GM21717 (cell line): Measurements from ENCODE around the gene KIAA0408.
A peak's percentile ranks its signal among the peaks of the same experiment; 100 is the strongest.

Experiments
- ATAC-seq: cut with Tn5 transposase; IDR thresholded peaks from one replicate; pipeline ENCODE4 v1.9.1; 2021; ENCODE audit warnings: mild to moderate bottlenecking, moderate library complexity; ENCODE audit not compliant: unreplicated experiment

KIAA0408 gene

DNA sequence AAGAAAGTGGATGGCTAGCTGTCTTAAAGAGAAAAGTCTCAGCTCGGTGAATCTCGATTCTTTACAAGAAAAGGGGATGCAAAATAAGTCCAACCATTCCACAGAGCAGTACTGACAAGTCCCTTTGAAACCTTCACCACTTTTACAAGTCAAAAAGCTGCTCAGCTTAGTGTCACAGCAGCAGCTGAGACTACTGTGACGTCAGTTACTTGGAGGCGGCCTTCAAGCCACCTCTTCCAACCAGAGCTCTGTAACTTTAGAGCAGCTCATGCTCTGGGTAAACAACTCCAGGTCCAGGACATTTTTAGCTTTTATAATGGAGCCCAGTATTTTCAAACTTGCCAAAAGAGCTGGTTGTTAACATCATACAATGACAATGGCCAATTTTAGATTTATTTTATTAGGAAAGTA is at the start of gene KIAA0408:
KIAA0408 (minus strand) TSS at position 159 of the 411 bp plus-strand sequence. CDS start 5,408 bp downstream, outside the sequence.
- no peak for ATAC-seq

DNA sequence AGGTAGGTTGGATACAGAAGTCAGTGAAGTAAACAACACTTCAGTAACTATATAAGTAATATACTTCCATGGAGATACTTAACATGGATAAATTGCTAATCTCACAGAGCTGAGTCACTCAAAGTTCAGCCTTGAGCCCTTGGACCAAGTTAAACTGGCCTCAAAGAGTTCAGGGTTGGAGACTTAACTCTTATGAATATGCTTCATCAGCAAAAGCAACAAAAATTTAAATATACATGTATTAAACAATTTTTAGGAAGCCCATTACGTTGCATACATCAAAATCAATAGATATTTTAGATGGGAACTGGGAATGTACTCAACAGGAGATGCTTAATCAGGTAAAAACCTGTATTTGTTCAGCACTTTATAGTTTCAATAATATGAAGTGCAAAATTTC is 47.7 kb upstream of the KIAA0408 start:
- no peak for ATAC-seq

DNA sequence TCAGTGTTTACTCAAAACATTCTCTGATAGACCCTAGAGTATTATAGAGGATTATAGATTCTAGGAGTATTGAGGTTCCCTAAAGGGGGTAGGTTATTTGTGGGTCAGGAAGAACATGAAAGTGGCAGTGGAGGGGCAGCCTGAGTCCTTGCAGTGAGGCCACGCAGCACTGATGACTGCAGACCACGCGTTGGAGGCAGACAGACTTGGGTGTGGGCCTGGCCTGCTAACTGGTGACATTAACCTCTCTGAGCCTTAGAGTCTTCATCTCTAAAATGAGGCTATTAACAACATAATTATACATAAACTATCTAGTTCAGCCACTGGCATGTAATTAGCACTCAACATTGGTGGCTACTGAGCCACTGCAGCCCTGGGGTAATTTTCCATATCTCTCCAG is 43.8 kb upstream of the KIAA0408 start:
- ATAC-seq: no peak

DNA sequence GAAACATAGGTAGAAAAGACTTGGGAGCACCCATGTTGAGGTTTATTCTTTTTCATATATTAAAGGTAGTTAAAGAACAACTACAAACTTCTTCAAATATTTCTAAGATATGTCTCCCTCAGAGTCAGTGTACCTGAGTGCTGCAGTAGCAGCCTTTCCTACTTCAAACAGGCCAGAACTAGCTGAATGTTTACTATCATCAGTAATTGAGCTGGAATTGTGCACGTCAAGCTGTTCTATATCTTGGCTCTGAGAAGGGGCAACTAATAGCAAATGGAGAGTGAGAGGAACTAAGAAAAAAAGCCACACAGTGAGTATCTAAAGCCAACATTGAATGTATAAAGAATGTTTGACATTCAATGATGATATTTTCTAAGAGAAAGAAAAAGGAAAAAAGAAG is 38.2 kb upstream of the KIAA0408 start:
- no peak for ATAC-seq

DNA sequence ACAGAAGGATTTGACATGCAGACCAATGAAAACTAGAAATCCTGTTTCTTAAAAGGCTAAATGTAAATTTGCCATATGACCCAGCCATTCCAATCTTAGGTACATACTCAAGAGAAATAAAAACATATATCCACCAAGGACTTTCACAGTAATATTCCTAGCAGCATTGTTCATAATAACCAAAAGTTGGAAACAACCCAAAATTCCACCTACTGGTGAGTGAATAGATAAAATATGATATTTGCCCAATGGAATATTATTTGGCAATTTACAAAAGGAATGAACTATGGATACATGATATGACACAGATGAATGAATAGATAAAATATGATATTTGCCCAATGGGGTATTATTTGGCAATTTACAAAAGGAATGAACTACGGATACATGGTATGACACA is 37.3 kb upstream of the KIAA0408 start:
- no peak for ATAC-seq

DNA sequence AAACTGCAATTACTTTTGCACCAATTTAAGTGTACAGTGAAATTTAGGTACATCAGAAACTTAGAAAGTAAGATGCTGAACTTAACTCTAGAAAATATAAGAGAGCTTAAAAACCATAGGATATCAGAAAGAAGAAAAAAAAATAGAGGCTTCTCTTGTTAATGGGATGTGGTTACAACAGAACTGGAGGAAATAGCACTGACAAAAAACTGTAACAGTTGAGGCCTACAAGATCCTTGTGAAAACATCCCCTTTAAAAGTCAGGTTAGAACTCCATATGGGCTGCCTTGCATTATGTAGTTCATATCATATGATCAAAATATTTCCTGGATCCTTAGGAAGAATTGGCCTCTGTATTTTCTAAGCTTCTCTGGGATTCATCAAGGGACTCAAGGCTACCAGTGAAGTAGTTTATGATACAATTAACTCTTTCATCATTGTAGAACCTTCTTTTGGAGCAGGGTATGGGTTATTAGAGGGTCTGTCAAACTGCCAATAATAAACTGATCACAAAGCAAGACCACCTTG is 35.1 kb upstream of the KIAA0408 start:
- no peak for ATAC-seq

DNA sequence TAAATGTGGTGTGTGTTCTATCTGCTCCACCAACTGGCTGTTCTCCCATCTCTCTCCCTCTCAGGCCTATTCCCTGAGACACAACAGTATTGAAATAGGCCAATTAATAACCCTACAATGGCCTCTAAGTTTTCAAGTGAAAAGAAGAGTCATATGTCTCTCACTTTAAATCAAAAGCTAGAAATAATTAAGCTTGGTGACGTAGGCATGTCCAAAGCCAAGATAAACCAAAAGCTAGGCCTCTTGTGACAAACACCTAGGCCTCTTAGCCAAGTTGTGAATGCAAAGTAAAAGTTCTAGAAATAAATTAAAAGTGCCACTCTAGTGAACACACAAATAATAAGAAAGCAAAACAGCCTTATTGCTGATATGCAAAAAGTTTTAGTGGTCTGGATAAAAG is 30.1 kb upstream of the KIAA0408 start:
- ATAC-seq: no peak

DNA sequence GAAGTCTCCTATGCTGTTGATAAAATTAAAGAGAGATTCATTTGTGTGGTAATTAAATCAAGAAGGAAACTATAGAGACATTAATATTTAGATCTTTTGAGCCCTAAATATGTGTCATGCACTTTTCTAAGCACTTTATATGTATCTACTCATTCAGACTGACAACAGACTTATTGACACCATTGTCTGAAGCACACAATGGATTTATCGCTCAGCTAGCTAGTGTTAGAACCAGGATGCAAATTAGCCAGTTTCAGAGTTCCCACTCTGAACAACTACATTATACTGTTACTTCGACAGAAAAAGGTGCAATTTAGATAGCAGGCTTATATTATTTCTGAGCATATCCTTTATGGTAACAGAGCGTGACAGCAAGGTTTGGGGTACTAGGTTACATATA is 27.7 kb upstream of the KIAA0408 start:
- no peak for ATAC-seq

DNA sequence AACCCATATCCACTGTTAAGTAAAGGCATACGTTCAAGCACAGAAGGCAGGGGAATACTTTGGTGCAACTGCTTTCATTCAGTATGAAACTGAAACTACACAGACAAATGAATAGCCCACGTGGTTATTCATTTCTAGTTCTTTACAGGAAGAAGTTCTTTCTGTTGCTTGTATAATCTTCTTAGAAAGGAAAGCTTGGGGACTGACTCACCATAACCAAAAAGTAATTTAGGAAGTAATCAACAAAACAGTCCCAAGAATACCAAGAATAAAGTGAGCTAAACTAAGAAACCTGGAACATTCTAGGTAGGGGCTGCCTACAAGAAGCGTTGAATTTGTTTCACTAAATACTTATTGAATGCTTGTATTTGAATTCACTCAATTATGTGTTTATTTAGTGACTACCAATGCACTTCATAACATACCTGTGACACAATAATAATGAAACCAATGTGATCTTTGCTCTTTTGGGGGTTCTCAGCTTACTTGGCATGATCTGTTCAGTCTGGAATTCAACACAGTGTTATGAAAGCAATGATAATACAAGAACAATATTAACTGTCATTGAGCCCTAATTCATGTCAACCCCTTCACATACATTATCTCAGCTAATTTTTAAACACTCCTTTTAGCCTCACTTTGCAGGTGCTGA is 25.1 kb upstream of the KIAA0408 start:
- peak; percentile 100 for ATAC-seq

DNA sequence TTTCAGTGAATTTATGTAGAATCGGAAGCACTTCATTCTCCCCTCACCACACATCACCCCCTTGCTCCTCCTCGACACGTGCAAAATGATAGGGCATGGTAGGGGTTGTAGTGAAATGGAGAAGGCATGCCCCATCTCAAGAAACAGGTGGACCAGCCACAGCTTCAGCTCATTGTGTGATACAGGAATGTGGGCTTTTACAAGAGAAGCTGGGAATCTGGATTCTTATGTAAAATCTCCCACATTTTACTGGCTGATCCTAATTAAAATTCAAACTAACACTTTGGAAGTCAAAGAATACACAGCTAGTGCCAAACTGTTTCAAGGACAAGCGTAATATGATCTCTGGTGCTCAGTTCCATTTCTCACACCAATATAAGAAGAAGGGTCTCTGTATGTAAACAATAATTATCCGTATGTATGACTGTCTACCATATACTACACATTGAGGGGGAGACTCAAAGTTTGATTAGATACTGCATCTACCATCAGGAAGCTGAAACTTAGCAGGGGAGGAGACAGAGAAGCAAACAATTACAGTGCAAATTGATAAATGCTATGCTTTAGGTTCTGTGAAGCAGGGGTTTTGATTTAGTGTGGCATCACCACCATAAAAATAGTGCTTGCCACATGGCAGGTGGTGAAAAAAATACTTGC is 24.3 kb upstream of the KIAA0408 start:
- peak; percentile 7 for ATAC-seq

DNA sequence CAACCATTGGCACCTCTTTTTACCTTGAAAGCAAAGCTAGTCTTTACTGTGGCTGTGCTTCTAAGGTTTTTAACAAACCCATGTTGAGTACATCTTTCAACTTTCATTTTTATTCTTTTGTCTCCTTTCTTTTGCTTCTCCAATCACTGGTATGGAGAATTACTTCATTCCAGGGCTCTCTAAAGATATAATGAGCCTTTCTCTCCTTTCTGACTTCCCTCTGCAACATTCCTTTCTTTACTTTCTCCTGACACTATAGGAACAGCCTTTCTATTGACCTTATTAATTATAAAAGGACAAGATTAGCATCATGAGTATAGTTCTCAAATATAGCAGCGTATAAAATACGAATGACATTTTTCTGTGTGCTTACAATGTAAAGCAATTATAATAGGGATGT is 23.1 kb upstream of the KIAA0408 start:
- no peak for ATAC-seq

DNA sequence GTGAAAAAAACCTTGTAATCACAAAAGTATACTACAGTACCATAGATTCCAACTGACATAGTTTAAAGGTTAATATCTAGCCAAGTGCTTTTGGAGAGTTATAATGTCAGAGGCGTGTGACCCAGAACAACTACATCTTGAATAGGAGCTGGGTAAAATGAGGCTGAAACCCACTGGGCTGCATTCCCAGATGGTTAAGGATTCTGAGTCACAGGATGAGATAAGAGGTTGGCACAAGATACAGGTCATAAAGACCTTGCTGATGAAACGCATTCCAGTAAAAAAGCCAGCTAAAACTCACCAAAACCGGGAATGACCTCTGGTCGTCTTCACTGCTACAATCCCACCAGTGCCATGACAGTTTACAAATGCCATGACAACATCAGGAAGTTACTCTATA is 22.4 kb upstream of the KIAA0408 start:
- ATAC-seq: no peak

DNA sequence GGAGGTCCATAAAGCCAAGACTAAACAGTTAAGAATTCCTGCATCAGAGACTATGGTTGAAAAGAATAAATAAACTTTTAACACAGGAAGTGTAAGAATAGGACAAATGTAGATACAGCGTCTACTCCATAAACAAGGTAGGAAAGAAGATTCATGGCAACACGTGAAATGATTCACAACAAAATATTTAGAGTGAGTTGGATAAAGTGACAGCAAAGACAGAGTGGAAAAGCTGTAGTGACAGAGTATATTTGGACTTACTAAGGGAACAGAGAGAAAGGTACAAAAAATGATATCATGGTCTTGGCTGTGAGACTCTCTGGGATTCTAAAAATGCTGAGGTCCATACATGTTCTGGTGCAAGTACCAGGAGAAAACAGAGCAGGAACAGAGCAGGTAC is 21.9 kb upstream of the KIAA0408 start:
- ATAC-seq: no peak

DNA sequence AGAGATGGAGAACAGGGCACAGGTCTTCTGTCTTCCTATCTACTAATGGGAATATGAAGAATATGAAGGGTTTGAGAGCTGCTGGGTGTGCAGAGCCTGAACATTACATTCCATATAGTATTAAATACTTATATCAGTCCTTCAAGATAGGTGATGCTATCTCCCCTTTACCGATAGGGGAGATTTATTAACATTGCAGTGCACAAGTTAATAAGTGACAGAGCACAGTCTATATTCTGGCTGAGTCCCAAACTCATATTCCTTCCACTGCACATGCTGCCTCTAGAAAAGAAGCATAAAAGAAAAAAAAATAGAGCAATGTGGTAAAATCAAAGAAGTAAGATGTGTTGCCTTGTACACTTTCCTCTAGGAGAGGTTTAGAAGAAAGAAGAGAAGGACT is 18.5 kb upstream of the KIAA0408 start:
- ATAC-seq: no peak

DNA sequence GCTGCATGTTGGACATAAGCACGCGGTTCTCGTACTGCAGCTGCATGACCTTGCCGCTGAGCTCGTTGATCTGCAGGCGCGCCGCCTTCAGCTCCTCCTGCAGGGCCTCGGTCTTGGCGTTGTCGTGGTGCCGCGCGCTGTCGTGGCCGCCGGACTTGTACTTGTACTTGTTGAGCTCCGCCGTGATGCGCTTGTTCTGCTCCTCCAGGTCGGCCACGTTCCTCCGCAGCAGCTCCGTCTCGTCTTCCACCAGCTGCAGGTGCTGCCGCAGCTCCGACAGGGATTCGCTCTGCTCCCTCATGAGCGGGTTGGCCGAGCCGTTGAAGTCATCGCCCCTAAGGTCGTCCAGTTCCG is 16.6 kb upstream of the KIAA0408 start:
- no peak for ATAC-seq

DNA sequence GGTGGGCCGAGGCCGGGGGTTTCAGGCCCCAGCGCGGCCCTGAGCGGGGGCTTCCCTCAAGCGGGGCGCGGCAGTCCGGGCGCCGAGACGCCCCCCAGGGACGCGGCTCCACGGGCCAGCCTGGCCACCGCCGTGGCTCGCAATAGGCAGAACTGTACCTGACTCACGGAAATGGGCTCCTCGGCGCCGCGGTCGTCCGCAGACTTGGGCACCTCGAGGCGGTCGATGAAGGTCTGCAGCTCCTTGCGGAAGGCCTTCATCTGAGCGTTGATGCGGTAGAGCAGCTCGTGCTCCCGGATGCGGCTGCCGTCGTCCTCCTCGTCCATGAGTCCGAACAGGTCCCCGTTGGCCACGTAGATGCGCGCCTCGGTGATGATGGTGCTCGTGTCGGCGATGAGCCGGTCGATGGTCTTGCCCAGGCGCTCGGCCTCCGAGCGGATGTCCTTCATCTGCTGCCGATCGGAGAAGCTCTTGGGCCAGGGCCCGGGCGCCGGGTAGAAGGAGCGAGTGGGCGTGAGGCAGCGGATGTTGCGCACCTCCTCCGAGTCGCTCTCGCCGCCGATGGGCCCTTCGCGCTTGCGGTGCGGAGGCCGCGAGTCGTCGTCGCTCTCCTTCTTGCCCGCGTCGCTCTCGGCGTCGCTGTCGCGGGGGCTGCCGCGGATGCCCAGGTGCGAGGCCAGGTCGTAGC is 16.1 kb upstream of the KIAA0408 start:
- ATAC-seq: no peak

DNA sequence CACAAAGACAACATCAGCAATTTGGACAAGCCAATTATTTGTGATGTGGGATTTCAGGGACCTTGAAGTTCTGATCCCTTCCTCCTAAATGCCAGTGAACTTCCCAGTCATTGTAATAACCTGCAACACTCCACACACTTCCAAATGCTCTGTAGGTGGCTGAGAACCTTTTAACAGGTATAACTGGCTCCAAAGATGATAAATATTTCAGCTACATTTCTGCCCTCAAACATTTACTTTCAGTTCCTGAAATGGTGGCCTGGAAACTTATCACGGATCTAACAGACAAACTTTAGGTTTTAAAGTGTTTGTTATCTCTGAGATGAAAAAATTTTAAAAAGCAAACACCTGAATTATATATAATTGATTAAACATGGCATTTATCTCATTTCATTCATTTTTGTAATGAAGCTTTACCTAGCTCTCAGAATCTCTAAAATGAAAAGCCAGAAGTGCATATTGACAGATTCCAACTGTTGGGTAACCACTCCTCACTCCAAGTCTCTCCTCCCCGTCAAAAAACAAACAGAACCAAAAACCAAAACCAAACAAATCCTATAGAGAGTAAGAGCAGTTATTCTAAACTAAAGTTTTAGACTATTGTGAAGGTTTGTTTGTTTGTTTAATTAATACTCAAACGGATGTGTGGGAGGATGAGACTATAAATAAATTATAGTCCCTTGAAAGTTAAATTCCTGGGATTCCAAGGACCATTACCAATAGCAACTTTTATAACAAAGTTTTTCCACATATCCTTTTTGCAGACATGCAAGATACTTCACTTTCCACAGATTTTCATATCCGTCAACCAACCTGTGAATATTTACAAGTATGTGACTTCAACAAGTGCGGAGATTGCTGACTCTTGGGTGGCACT is 12.4 kb upstream of the KIAA0408 start:
- ATAC-seq: no peak

DNA sequence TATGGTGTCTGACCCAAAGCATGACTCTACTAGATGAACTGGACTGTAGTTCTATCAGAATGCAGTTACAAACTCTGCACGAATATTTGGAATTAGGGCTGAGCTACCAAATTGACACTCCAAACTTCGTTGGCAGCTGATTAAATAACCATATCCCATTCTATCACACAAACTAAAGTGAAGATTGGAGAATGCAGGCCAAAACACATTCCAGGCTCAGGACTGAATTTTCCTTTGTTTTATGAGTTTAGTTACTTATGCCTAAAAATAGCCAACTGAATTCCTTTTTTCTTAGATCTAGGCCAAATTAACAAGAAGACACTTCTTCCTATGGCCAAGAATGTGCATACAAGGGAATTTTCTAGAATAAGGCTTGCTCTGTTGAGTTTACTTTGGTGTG is 9.7 kb upstream of the KIAA0408 start:
- no peak for ATAC-seq

DNA sequence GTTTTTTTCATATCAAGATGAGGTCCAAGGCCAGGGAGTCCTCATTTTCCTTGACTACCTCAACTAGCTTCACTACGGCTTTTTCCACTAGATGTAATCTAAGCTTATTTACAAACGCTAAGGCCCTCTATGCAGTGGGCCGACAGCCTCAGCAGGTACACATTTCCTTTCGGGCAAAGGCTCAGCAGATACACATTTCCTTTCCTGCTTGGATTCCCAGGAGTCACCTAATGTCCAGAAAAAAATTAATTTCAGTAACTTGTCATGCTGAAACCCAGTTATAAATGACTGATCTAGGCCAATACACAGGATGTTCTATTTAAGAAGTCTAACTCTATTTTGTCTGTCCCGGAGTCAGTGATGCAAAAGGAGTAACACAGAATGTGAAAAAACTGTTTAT is 7.2 kb upstream of the KIAA0408 start:
- no peak for ATAC-seq

DNA sequence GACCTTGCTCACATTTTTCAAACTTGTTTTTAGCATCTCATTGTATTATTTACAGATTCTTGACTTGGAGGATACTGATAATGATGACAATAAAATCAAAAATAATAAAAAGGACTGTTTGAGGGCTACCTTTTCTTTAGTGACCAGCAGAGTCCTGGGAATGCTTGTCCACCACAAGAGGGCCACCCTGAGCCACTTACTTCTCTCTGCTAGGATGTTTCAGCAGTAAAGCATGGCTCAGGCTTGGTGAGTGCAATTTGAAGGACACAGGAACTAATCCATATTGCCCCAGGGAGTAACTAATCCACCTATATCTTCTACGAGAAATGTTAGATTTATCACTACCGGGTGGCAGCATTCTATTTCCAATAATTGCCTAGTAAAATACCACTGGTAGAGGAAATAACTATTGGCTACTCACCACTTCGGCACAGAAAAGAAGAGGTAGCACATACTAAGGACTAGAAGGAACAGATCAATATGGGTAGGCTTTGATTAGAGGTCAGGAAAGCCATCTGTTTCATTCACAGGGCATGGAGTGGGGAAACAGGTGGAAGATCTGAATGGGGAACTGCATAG is 5.8 kb upstream of the KIAA0408 start:
- peak; percentile 76 for ATAC-seq
